Adipocyte (in vitro differentiated cells): Measurements from ENCODE around the gene S1PR5.
"Not testable (repeated sequence)": the region's sequence is repeated elsewhere in the genome, so short reads cannot be mapped to it uniquely, and the experiment has no call there.

Source experiments
- DNase-seq: peaks from one replicate; pipeline ENCODE4 v3.0.0-alpha.2; 2015; ENCODE audit warnings: low read depth
- H3K27me3 ChIP-seq: replicated peaks from 2 replicates; pipeline ENCODE4 v1.7.0; 2013; ENCODE audit warnings: mild to moderate bottlenecking, low read length, moderate library complexity; ENCODE audit not compliant: control insufficient read depth, insufficient read depth
- H3K36me3 ChIP-seq: 2 replicates; pipeline ENCODE4 v1.7.0; 2013; ENCODE audit warnings: low read length, mild to moderate bottlenecking, moderate library complexity; ENCODE audit not compliant: control insufficient read depth, insufficient read depth, severe bottlenecking
- H3K4me1 ChIP-seq: 2 replicates; pipeline ENCODE4 v1.7.0; 2013; ENCODE audit warnings: mild to moderate bottlenecking, low read length, moderate library complexity; ENCODE audit not compliant: control insufficient read depth, insufficient read depth
- H3K4me3 ChIP-seq: 2 replicates; pipeline ENCODE4 v1.7.0; 2013; ENCODE audit warnings: mild to moderate bottlenecking, low read length, moderate library complexity
- H3K9ac ChIP-seq: 2 replicates; pipeline ENCODE4 v1.7.0; 2013; ENCODE audit warnings: mild to moderate bottlenecking, low read length, moderate library complexity
- H3K9me3 ChIP-seq: 2 replicates; pipeline ENCODE4 v1.7.0; 2013; ENCODE audit warnings: mild to moderate bottlenecking, low read length, moderate library complexity; ENCODE audit not compliant: control insufficient read depth

The S1PR5 gene

GRCh38 chr19:10543420-10544241 is 26.4 kb upstream of the S1PR5 start, which contains the start of gene ATG4D:
TSS of gene ATG4D (plus strand) at chr19:10543904. CDS start at chr19:10544091, 187 bp downstream.
- H3K9me3 ChIP-seq, result no peaks in the 10 kb centered on the region
- peak within 1 kb of the TSS; percentile 90 for H3K4me3 ChIP-seq
- H3K9ac ChIP-seq, result peak within 1 kb of the TSS; percentile 92
- DNase-seq, result peak; percentile 88
- H3K36me3 ChIP-seq, result peaks cover 10% of the 10 kb centered on the region
- H3K27me3 ChIP-seq, result peaks cover 4% of the 10 kb centered on the region
- peaks cover 8% of the 10 kb centered on the region for H3K4me1 ChIP-seq

- H3K27me3 ChIP-seq, result peaks cover 9% of the 10 kb centered on the region
- H3K9ac ChIP-seq, result no peak overlapping the region
- peak overlapping the region; percentile 90 for H3K4me3 ChIP-seq
- no peaks in the 10 kb centered on the region for H3K9me3 ChIP-seq
- H3K4me1 ChIP-seq, result peaks cover 8% of the 10 kb centered on the region
- DNase-seq, result no peak
- H3K36me3 ChIP-seq, result peaks cover 7% of the 10 kb centered on the region
Measured at GRCh38 chr19:10543059-10543419, 25.8 kb upstream of the S1PR5 start.

GRCh38 chr19:10539016-10539415 is 21.8 kb upstream of the S1PR5 start:
- not testable (repeated sequence) for H3K4me1 ChIP-seq, DNase-seq, H3K4me3 ChIP-seq, H3K36me3 ChIP-seq, H3K9ac ChIP-seq, H3K9me3 ChIP-seq
- H3K27me3 ChIP-seq, result peaks cover 22% of the 10 kb centered on the region

- Histone ChIP-seq H3K9ac (no peak overlapping the region), H3K4me3 (no peak overlapping the region), H3K27me3 (peaks cover 22% of the 10 kb centered on the region), H3K36me3 (no peaks in the 10 kb centered on the region), H3K4me1 (no peaks in the 10 kb centered on the region), H3K9me3 (no peaks in the 10 kb centered on the region)
- no peak for DNase-seq
Measured at GRCh38 chr19:10538204-10538983, 21.1 kb upstream of the S1PR5 start.

GRCh38 chr19:10537668-10538067 is 20.4 kb upstream of the S1PR5 start:
- H3K9ac ChIP-seq, result no peak overlapping the region
- H3K9me3 ChIP-seq, result no peaks in the 10 kb centered on the region
- H3K4me3 ChIP-seq, result no peak overlapping the region
- no peaks in the 10 kb centered on the region for H3K4me1 ChIP-seq
- DNase-seq, result no peak
- H3K36me3 ChIP-seq, result no peaks in the 10 kb centered on the region
- H3K27me3 ChIP-seq, result peaks cover 22% of the 10 kb centered on the region

GRCh38 chr19:10535613-10536012 is 18.4 kb upstream of the S1PR5 start:
- no peaks in the 10 kb centered on the region for H3K4me1 ChIP-seq
- no peak for DNase-seq
- no peaks in the 10 kb centered on the region for H3K36me3 ChIP-seq
- H3K9ac ChIP-seq, result no peak overlapping the region
- H3K4me3 ChIP-seq, result no peak overlapping the region
- H3K27me3 ChIP-seq, result peaks cover 22% of the 10 kb centered on the region
- H3K9me3 ChIP-seq, result no peaks in the 10 kb centered on the region

GRCh38 chr19:10533646-10534386 is 16.6 kb upstream of the S1PR5 start:
- peak; percentile 92 for DNase-seq

GRCh38 chr19:10532457-10532856 is 15.2 kb upstream of the S1PR5 start:
- H3K9ac ChIP-seq, result no peak overlapping the region
- no peak for DNase-seq
- H3K4me1 ChIP-seq, result no peaks in the 10 kb centered on the region
- H3K4me3 ChIP-seq, result no peak overlapping the region
- H3K9me3 ChIP-seq, result no peaks in the 10 kb centered on the region
- peaks cover 9% of the 10 kb centered on the region for H3K27me3 ChIP-seq
- H3K36me3 ChIP-seq, result no peaks in the 10 kb centered on the region

More at GRCh38 chr19:10533646-10534386, 16.6 kb upstream of the S1PR5 start:
- Histone ChIP-seq H3K4me1 (no peaks in the 10 kb centered on the region), H3K4me3 (no peak overlapping the region), H3K9me3 (no peaks in the 10 kb centered on the region), H3K36me3 (no peaks in the 10 kb centered on the region), H3K27me3 (peaks cover 19% of the 10 kb centered on the region), H3K9ac (no peak overlapping the region)

GRCh38 chr19:10526887-10527286 is 9.6 kb upstream of the S1PR5 start:
- not testable (repeated sequence) for H3K9ac ChIP-seq, H3K36me3 ChIP-seq, H3K9me3 ChIP-seq, H3K27me3 ChIP-seq, H3K4me3 ChIP-seq, H3K4me1 ChIP-seq, DNase-seq

- no peaks in the 10 kb centered on the region for H3K4me1 ChIP-seq
- peaks cover 6% of the 10 kb centered on the region for H3K27me3 ChIP-seq
- no peaks in the 10 kb centered on the region for H3K36me3 ChIP-seq
- H3K9ac ChIP-seq, result no peak overlapping the region
- H3K4me3 ChIP-seq, result no peak overlapping the region
- DNase-seq, result no peak
- H3K9me3 ChIP-seq, result no peaks in the 10 kb centered on the region
Measured at GRCh38 chr19:10525636-10526035, 8.4 kb upstream of the S1PR5 start.

GRCh38 chr19:10523135-10523636 is 5.9 kb upstream of the S1PR5 start:
- Histone ChIP-seq H3K27me3 (peaks cover 17% of the 10 kb centered on the region), H3K9ac (no peak overlapping the region), H3K4me1 (peaks cover 7% of the 10 kb centered on the region), H3K36me3 (no peaks in the 10 kb centered on the region), H3K4me3 (no peak overlapping the region), H3K9me3 (no peaks in the 10 kb centered on the region)
- no peak for DNase-seq
